A549 (cell line): ENCODE measurements around the gene FOXJ2.

Source experiments
- CBX2 ChIP-seq: fragments of 200-600 bp; sonication (generic); IDR thresholded peaks from 2 replicates; pipeline ENCODE4 v1.6.1; 2016; ENCODE audit warnings: low read depth, mild to moderate bottlenecking, borderline replicate concordance
- ELK1 ChIP-seq: fragments of 150-350 bp; IDR thresholded peaks from 2 replicates; pipeline ENCODE4 v1.6.1; 2014; ENCODE audit warnings: low read depth, mild to moderate bottlenecking, low read length
- MAX ChIP-seq: IDR thresholded peaks from 2 replicates; pipeline ENCODE4 v1.6.1; 2012
- NPAS2 ChIP-seq: fragments of 250-450 bp; sonication (Bioruptor Pico); IDR thresholded peaks from 2 replicates; pipeline ENCODE4 v1.8.0; 2022; ENCODE audit warnings: mild to moderate bottlenecking, moderate library complexity, borderline replicate concordance
- RFX5 ChIP-seq: fragments of 450-650 bp; IDR thresholded peaks from 2 replicates; pipeline ENCODE4 v1.7.1; 2014; ENCODE audit warnings: antibody characterized with exemption, mild to moderate bottlenecking, moderate library complexity

GRCh38 chr12:8076366-8076765 lies 43.9 kb downstream of the FOXJ2 start:
- no peak for TF ChIP-seq RFX5
- no peak for TF ChIP-seq MAX
- TF ChIP-seq CBX2 = no peak
- TF ChIP-seq ELK1 = no peak
- no peak for TF ChIP-seq NPAS2 (CRISPR knock-in tag)
